ENCODE data around the gene TEFM.

The TEFM gene

GRCh38 chr17:30869005-30869404 is 37.0 kb downstream of the TEFM start:
- TF ChIP-seq, protein P1, sequence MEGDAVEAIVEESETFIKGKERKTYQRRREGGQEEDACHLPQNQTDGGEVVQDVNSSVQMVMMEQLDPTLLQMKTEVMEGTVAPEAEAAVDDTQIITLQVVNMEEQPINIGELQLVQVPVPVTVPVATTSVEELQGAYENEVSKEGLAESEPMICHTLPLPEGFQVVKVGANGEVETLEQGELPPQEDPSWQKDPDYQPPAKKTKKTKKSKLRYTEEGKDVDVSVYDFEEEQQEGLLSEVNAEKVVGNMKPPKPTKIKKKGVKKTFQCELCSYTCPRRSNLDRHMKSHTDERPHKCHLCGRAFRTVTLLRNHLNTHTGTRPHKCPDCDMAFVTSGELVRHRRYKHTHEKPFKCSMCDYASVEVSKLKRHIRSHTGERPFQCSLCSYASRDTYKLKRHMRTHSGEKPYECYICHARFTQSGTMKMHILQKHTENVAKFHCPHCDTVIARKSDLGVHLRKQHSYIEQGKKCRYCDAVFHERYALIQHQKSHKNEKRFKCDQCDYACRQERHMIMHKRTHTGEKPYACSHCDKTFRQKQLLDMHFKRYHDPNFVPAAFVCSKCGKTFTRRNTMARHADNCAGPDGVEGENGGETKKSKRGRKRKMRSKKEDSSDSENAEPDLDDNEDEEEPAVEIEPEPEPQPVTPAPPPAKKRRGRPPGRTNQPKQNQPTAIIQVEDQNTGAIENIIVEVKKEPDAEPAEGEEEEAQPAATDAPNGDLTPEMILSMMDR (IDR thresholded peaks at IDR 0.05), result no peak

DNA sequence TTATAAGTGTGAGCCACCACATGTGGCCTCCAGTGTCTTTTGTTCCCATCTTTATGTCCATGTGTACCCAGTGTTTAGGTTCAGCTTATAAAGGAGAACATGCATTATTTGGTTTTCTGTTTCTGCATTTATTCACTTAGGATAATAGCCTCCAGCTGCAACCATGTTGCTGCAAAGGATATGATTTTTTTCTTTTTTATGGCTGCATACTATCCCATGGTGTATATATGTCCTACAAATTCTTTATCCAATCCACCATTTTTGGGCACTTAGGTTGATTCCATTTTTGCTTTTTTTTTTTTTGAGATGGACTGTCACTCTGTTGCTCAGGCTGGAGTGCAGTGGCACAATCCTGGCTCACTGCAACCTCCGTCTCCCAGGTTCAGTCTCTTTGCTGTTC is 41.4 kb downstream of the TEFM start:
- TF ChIP-seq, protein P1 (IDR thresholded peaks at IDR 0.05), result no peak

- TF ChIP-seq, protein P1 (IDR thresholded peaks at IDR 0.05), result no peak
Measured at GRCh38 chr17:30858556-30859250, 47.3 kb downstream of the TEFM start.

DNA sequence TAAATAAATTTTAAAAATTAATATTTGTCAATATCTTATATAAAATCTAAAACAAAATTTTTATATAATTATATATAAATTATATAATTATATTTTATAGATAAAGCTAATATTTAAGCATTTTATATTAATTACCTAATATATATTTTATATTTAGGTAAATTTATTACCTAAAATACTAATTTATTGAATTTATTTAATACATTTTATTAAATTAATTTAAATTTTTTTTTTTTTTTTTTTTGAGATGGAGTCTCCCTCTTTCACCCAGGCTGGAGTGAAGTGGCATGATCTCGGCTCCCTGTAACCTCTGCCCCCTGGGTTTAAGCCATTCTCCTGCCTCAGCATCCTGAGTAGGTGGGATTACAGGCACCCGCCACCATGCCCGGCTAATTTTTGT is 51.9 kb downstream of the TEFM start:
- TF ChIP-seq, protein P1 (IDR thresholded peaks at IDR 0.05), result no peak
